T-helper 17 cell (primary cell): ENCODE measurements around the gene FGF14. TPM values are rescaled to one million over a fixed set of nuclear protein-coding genes. Genes with fewer than 3 reads are reported as not detected.

ENCODE experiments used
- ATAC-seq: fragments of 150-1000 bp; cut with Tn5 transposase; 2 replicates; pipeline ENCODE4 v1.10.0; 2021; ENCODE audit warnings: mild to moderate bottlenecking, moderate library complexity
- DNase-seq, 3 donors: peaks; one replicate each; pipeline versions ENCODE4 v3.0.0 to v3.0.0-alpha.2; 2020 to 2021
- H3K9me3 ChIP-seq: one replicate; pipeline ENCODE4 v1.7.0; 2013; ENCODE audit warnings: low read length, mild to moderate bottlenecking; ENCODE audit not compliant: control insufficient read depth, poor library complexity, severe bottlenecking
- H3K27ac Mint-ChIP-seq: one replicate; pipeline ENCODE4 v1.8.0; 2022; ENCODE audit warnings: mild to moderate bottlenecking, moderate library complexity, mixed read lengths
- H3K27me3 Mint-ChIP-seq: one replicate; pipeline ENCODE4 v1.8.0; 2022; ENCODE audit warnings: mixed read lengths
- H3K36me3 Mint-ChIP-seq: one replicate; pipeline ENCODE4 v1.8.0; 2022; ENCODE audit warnings: low read depth, mixed read lengths
- H3K4me1 Mint-ChIP-seq: one replicate; pipeline ENCODE4 v1.8.0; 2022; ENCODE audit warnings: mild to moderate bottlenecking, mixed read lengths
- H3K4me3 Mint-ChIP-seq: one replicate; pipeline ENCODE4 v1.8.0; 2022; ENCODE audit warnings: mild to moderate bottlenecking, moderate library complexity, mixed read lengths
- total RNA-seq, 4 donors: library from RNA in 2 of 4; stranded (reverse) in 2 of 4; gene quantifications; one replicate each; pipeline ENCODE4 v1.2.3 and lab custom pipeline; 2022 to 2026

The FGF14 gene
- total RNA-seq, 2 donors from 2014 or later: not detected

DNA sequence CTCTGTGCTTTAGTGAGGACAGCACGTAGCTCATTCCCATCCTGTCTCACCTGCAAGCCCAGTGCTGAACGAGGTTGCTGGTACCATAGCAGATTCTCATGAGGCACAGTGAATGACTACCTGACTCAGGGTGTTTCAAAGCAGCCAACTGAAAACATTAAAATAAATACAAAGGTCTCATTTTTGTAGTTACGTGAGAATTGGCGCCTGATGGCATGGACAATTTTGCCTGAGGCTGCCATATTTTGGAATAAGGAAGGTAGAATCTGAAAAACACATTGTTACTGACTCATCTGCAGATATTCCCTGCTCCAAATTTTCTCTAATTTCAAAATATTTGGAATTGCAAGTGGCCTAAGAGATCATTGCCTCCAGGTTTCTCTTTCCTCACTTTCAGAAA is 429.7 kb downstream of the FGF14 start:
- H3K27me3 Mint-ChIP-seq: peaks cover 15% of the 10 kb centered on the region
- no peaks in the 10 kb centered on the region for H3K36me3 Mint-ChIP-seq
- no peak overlapping the region for H3K27ac Mint-ChIP-seq
- ATAC-seq (no peak), DNase-seq (no peak)
- H3K4me1 Mint-ChIP-seq: no peaks in the 10 kb centered on the region
- H3K4me3 Mint-ChIP-seq: no peak overlapping the region
- H3K9me3 ChIP-seq: no peaks in the 10 kb centered on the region

DNA sequence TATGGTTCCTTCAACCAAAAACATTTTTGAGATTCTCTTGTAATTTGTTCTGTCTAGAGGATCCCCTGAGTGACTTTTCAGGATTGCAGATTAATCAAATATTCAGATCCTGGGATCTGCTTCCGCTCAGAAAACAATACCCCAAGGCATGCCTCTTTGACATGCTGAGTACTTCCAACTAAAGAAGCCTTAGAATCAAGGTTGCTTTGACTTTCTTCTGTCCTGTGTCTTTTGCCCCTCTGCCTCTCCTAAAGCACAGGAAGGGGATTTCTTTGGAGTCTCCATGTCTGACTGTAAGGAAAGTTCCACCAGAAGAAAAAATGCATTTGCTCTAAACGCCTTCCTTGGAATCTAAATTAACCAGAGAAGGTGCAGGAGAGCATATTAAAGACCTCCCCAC is 431.5 kb downstream of the FGF14 start:
- no peak overlapping the region for H3K4me3 Mint-ChIP-seq
- H3K9me3 ChIP-seq: no peaks in the 10 kb centered on the region
- no peak for ATAC-seq
- DNase-seq: no peak
- H3K27ac Mint-ChIP-seq: no peak overlapping the region
- H3K4me1 Mint-ChIP-seq: no peaks in the 10 kb centered on the region
- H3K27me3 Mint-ChIP-seq: peaks cover 15% of the 10 kb centered on the region
- H3K36me3 Mint-ChIP-seq: no peaks in the 10 kb centered on the region

DNA sequence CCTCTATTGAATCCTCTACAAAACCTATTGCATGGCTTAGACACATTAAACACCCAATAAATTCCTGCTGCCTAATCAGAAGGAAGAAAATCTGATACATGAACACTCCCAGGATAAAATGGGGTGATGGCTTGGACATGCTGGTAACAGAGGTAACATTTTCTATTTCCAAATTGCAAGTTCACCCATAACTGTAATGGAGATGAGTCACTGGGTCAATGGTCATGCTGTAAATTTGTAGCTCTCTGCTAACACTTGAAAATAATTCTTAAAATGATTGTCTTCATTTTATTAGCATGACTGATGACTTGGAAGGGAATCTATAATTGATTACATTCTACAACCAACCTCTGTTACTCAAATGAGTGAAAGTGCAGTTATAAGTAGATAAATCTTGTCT is 434.1 kb downstream of the FGF14 start:
- no peak overlapping the region for H3K4me3 Mint-ChIP-seq

DNA sequence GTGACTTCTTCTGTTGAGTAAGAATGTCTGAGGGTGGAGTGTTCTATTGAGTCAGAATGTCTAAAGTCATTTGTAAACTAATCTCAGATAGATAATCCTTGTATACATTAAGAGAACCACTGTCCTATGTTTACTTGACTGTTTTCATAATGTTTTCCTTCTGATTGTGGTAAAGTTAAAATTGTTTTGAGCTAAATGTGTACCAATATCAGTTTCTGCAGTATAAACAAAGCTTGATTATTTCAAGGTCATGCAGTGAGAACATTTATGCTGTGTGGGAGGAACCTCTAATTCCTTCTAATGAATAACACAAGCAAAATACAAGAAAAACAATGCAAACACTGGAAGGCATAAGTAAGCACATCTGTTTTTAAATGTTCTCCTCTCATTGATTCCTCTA is 434.6 kb downstream of the FGF14 start:
- no peaks in the 10 kb centered on the region for H3K4me1 Mint-ChIP-seq
- no peak overlapping the region for H3K4me3 Mint-ChIP-seq
- no peak overlapping the region for H3K27ac Mint-ChIP-seq
- peaks cover 13% of the 10 kb centered on the region for H3K27me3 Mint-ChIP-seq
- no peaks in the 10 kb centered on the region for H3K9me3 ChIP-seq
- H3K36me3 Mint-ChIP-seq: no peaks in the 10 kb centered on the region
- DNase-seq: no peak
- no peak for ATAC-seq

More for the DNA sequence above, 434.1 kb downstream of the FGF14 start:
- no peak overlapping the region for H3K27ac Mint-ChIP-seq
- DNase-seq (no peak), ATAC-seq (no peak)
- H3K36me3 Mint-ChIP-seq: no peaks in the 10 kb centered on the region
- H3K4me1 Mint-ChIP-seq: no peaks in the 10 kb centered on the region
- H3K9me3 ChIP-seq: no peaks in the 10 kb centered on the region
- peaks cover 13% of the 10 kb centered on the region for H3K27me3 Mint-ChIP-seq

DNA sequence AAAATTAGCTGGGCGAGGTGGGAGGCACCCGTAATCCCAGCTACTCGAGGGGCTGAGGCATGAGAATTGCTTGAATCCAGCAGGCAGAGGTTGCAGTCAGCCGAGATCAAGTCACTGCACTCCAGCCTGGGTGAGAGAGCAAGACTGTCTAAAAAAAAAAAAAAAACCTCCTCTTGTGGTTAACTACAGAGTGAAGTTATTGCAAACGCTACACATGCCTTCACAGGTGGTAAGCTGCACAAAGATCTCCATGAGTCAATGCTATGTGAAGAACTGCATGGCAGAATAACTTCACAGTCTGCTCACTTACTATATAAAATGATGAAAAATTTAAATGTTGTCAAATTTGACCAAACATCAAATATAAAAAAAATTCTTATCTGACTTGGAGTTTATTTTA is 436.8 kb downstream of the FGF14 start:
- Mint-ChIP-seq H3K4me3 (no peak overlapping the region), H3K27ac (no peak overlapping the region), H3K36me3 (no peaks in the 10 kb centered on the region), H3K27me3 (peaks cover 13% of the 10 kb centered on the region), H3K4me1 (no peaks in the 10 kb centered on the region)
- no peaks in the 10 kb centered on the region for H3K9me3 ChIP-seq
- DNase-seq: no peak
- ATAC-seq: no peak

DNA sequence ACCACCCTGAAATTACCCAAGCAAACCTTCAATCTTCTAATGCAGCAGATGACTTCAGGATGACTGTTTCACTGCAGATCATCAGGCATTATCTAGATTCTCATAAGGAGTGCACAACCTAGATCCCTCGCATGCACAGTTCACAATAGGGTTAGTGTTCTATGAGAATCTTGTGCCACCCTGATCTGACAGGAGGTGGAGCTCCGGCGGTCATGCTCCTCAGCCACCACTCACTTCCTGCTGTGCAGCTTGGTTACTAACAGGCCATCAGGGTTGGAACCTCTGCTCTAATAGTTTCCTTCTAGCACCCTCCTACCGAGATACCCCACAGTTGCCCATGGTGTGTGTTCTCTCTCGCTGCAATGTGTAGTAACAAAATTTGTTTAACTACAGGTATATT is 442.8 kb downstream of the FGF14 start:
- no peak for DNase-seq
- H3K9me3 ChIP-seq: no peaks in the 10 kb centered on the region
- ATAC-seq: no peak
- Mint-ChIP-seq H3K27ac (no peak overlapping the region), H3K27me3 (no peaks in the 10 kb centered on the region), H3K36me3 (no peaks in the 10 kb centered on the region), H3K4me1 (no peaks in the 10 kb centered on the region), H3K4me3 (no peak overlapping the region)

DNA sequence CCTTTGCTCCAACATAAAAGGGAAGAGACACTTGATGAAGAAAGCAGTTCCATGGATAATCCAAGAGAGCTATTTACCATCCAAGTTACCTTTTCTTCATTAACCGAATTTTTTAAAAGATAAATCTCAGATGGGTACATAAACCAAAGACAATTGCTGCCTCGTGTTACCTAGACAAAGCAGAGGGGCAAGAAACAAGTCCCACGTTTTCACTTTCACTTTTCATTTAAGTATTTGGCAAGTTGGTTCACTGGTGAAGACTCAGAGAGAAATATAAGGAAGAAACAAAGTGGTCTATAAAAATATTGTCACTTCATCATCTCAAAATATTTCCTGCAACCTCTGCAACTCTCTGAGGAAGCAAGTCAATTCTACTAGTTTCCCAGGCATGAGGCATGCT is 446.1 kb downstream of the FGF14 start:
- H3K9me3 ChIP-seq: no peaks in the 10 kb centered on the region
- ATAC-seq (no peak), DNase-seq (no peak)
- no peaks in the 10 kb centered on the region for H3K4me1 Mint-ChIP-seq
- no peaks in the 10 kb centered on the region for H3K27me3 Mint-ChIP-seq
- H3K36me3 Mint-ChIP-seq: no peaks in the 10 kb centered on the region
- H3K27ac Mint-ChIP-seq: no peak overlapping the region
- H3K4me3 Mint-ChIP-seq: no peak overlapping the region

DNA sequence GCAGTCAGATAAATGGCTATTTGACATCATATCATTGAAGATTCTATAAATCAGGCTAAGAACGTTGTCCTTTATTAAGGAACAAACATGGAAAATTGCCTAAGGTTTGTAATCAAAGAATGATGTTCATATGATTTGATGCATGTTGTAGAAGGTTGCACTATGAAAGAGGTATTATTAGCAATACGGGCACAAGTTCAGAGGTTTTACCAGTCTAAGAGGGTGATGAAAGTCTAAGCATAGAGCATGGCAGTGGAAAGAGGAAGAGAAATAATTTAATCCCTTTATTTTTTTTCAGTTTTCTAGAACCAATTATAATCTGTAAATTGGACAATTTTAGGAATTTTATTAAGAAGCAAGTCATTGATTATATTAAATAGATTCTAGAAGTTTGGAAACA is 450.7 kb downstream of the FGF14 start:
- Mint-ChIP-seq H3K36me3 (no peaks in the 10 kb centered on the region), H3K4me3 (no peak overlapping the region), H3K4me1 (no peaks in the 10 kb centered on the region), H3K27me3 (no peaks in the 10 kb centered on the region), H3K27ac (no peak overlapping the region)
- H3K9me3 ChIP-seq: no peaks in the 10 kb centered on the region
- ATAC-seq (no peak), DNase-seq (no peak)

DNA sequence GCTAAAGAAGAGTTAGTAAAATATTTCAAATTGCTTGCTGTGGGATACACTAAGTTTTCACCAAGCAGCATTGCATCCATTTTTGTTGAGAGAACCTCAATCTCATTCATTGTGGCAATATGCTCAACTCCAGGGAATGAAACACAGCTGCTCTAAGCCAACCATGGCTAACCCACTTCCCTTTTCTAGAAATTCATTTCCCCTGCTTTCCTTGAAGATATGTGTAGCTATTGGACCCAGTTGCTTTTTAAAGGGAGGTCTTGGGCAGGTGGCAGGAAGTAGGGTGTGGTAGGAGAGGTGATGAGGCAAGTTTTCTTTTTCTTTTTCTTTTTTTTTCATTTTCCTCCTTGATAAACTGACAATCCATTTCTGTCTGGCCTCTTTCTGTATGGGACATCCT is 452.2 kb downstream of the FGF14 start:
- H3K4me3 Mint-ChIP-seq: no peak overlapping the region
- H3K36me3 Mint-ChIP-seq: no peaks in the 10 kb centered on the region
- H3K27ac Mint-ChIP-seq: no peak overlapping the region
- ATAC-seq (no peak), DNase-seq (no peak)
- H3K4me1 Mint-ChIP-seq: no peaks in the 10 kb centered on the region
- H3K27me3 Mint-ChIP-seq: no peaks in the 10 kb centered on the region
- no peaks in the 10 kb centered on the region for H3K9me3 ChIP-seq

DNA sequence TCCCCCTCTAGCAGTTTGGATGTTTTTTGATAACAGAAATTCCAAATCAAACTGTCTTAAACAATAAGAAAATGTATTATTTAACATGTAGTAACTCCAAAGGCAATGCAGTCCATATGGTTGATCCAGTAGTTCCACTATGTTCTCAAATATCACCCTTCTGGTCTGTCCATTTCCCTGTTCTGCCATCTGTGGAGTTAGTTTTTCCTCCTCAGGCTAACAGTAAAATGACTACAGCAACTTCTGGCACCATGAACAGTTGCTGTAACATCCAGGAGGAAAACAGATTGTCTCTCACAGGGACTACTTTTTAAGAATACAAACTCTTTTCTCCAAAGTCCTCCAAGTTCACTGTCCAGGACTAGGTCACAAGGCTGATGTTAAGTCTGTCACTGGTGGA is 455.4 kb downstream of the FGF14 start:
- no peaks in the 10 kb centered on the region for H3K4me1 Mint-ChIP-seq
- no peaks in the 10 kb centered on the region for H3K9me3 ChIP-seq
- no peak overlapping the region for H3K27ac Mint-ChIP-seq
- no peaks in the 10 kb centered on the region for H3K36me3 Mint-ChIP-seq
- no peak overlapping the region for H3K4me3 Mint-ChIP-seq
- DNase-seq (no peak), ATAC-seq (no peak)
- peaks cover 10% of the 10 kb centered on the region for H3K27me3 Mint-ChIP-seq

DNA sequence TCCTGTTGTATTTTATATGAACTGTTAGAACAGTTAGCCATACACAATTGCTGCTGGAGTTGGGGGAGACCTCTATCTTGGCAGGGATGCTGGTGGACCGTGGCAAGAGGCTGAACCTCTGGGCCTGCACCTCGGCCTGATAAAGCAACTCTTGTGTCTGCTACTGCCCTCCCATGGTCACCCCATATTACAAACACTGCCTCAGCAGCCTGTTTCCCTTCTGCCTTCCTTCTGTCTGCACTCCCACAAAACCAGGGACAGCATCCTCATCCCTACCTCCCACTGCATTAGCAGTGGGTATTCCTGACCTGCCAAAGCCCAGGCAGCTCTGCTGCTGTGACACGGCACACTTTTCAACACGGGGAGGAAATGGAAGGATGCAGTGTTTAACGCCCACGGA is 456.4 kb downstream of the FGF14 start:
- ATAC-seq (no peak), DNase-seq (no peak)
- Mint-ChIP-seq H3K36me3 (no peaks in the 10 kb centered on the region), H3K4me3 (no peak overlapping the region), H3K27ac (no peak overlapping the region), H3K4me1 (no peaks in the 10 kb centered on the region), H3K27me3 (peaks cover 15% of the 10 kb centered on the region)
- no peaks in the 10 kb centered on the region for H3K9me3 ChIP-seq

DNA sequence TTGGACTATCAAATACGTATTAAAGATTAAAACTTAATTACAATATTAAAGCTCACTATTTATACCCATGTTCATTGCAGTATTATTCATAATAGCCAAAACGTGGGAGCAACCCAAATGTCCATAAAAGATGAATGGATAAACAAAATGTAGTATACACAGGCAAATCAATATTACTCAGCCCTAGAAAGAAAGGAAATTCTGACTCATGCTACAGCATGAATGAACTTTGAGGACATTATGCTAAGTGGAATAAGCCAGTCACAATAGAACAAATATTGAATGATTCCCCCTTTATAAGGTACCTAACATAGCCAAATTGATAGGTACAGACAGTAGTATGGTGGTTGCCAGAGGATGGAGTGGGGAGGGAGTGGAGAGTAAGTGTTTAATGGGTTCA is 457.3 kb downstream of the FGF14 start:
- no peak overlapping the region for H3K4me3 Mint-ChIP-seq
- H3K4me1 Mint-ChIP-seq: no peaks in the 10 kb centered on the region
- DNase-seq (no peak), ATAC-seq (no peak)
- no peak overlapping the region for H3K27ac Mint-ChIP-seq
- peaks cover 24% of the 10 kb centered on the region for H3K27me3 Mint-ChIP-seq
- no peaks in the 10 kb centered on the region for H3K9me3 ChIP-seq
- no peaks in the 10 kb centered on the region for H3K36me3 Mint-ChIP-seq

DNA sequence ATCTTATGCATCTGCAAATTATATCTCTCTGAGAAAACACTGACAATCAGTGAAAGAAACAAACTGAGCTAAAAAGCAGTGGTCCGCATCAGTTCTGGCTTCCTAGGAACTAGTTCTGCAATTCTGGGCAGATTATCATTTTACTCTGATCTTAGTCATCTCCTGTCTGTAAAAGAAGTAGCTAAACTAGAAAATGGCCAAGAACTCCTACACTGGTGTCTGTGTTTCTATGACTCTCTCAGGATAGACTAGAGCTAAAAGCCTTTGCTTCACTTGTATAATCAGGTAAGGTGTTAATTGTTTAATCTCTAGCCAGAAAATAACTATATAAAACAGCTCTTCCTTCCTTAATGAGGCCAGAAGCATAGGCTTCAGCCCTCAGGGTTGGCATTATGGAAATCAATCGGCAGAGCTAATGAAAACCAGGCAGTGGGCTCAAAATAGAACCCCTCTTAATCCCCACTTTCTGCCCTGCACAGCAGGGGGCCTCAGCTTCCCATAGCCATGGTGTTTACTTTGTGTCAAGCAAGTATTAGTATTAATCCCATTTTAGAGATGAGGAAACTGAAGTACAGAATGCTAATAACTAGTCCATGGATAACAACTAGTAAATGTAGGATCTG is 459.2 kb downstream of the FGF14 start:
- Mint-ChIP-seq H3K27me3 (peaks cover 32% of the 10 kb centered on the region), H3K27ac (no peak overlapping the region), H3K36me3 (no peaks in the 10 kb centered on the region), H3K4me3 (no peak overlapping the region), H3K4me1 (no peaks in the 10 kb centered on the region)
- H3K9me3 ChIP-seq: no peaks in the 10 kb centered on the region
- no peak for DNase-seq
- ATAC-seq: no peak

DNA sequence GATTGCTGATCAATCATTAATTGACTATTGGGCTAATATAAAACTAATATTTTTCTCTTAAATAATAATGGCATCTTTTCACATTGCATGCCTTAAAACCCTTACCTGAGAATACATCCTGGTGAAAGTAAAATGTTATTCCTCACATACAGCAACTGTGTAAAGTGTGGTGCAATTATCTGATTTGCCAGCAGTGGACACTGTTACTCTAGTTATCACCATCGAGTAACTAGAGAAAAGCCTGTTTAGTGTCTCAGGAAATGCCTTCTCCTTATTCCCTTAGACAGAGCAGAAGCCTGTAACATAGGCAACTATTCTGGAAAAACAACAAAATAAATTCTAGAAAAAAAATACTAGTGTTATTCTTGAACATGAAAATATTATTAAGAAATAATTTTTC is 459.8 kb downstream of the FGF14 start:
- Mint-ChIP-seq H3K27me3 (peaks cover 37% of the 10 kb centered on the region), H3K36me3 (no peaks in the 10 kb centered on the region), H3K4me1 (no peaks in the 10 kb centered on the region), H3K4me3 (no peak overlapping the region), H3K27ac (no peak overlapping the region)
- DNase-seq: no peak
- no peaks in the 10 kb centered on the region for H3K9me3 ChIP-seq
- no peak for ATAC-seq
